ENCODE measurements around the gene KRR1.

- no peak for TF ChIP-seq POLR2A (IDR thresholded peaks at IDR 0.05)
- TF ChIP-seq CTCF (IDR thresholded peaks at IDR 0.05) = no peak
These were observed 22.2 kb downstream of the KRR1 start for GRCh38 chr12:75489187-75489586.
